Panc1 (cell line): ENCODE data around the gene DIP2C.

ENCODE experiments used
- POLR2AphosphoS5 ChIP-seq: IDR thresholded peaks from 2 replicates; pipeline ENCODE4 v1.6.1; 2012; ENCODE audit warnings: mild to moderate bottlenecking, low read depth, low read length, moderate library complexity
- TCF7L2 ChIP-seq: IDR thresholded peaks from 2 replicates; pipeline ENCODE4 v1.6.1; 2011; ENCODE audit warnings: mild to moderate bottlenecking, low read depth, low read length, inconsistent platforms
- TF ChIP-seq, protein P1 (sequence below): fragments of 450-650 bp; IDR thresholded peaks from 2 replicates; pipeline ENCODE4 v1.5.1; 2017; ENCODE audit warnings: mild to moderate bottlenecking

DNA sequence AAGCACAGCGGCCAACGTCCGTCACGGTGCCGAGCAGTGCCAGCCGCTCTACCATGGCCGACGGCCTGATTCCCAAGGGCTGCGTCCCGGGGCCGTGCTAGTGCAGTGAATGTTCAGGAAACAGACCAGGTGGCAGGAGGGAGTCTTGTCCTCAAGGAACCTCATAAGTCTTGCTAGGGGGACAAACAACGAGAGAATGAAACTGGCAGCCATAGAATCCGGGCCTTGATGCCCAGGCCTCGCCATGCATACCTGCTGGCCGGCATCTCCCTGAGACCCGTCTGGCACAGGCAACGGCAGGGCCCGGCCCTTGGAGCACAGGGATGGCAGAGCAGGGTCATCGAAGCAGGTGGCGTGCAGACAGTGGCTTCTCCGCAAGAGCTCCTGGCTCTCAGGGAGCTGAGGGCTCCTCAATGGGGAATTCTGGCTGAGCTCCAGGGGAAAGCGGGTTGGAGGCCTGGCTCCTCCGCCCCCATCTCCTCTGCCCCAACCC lies 58.8 kb downstream of the DIP2C start:
- TF ChIP-seq, protein P1, sequence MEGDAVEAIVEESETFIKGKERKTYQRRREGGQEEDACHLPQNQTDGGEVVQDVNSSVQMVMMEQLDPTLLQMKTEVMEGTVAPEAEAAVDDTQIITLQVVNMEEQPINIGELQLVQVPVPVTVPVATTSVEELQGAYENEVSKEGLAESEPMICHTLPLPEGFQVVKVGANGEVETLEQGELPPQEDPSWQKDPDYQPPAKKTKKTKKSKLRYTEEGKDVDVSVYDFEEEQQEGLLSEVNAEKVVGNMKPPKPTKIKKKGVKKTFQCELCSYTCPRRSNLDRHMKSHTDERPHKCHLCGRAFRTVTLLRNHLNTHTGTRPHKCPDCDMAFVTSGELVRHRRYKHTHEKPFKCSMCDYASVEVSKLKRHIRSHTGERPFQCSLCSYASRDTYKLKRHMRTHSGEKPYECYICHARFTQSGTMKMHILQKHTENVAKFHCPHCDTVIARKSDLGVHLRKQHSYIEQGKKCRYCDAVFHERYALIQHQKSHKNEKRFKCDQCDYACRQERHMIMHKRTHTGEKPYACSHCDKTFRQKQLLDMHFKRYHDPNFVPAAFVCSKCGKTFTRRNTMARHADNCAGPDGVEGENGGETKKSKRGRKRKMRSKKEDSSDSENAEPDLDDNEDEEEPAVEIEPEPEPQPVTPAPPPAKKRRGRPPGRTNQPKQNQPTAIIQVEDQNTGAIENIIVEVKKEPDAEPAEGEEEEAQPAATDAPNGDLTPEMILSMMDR: no peak
- TF ChIP-seq POLR2AphosphoS5 (no peak), TCF7L2 (no peak)
